GM11168 (cell line): ENCODE results near the gene TEKT3.

Source experiments
- in situ Hi-C: fragments of 300-500 bp; cut with MboI; formaldehyde crosslinking; loops from one replicate; pipeline ENCODE4 v1.12.0; 2022; ENCODE audit warnings: low sequenced_read_pairs; ENCODE audit not compliant: unreplicated experiment

The TEKT3 gene

GRCh38 chr17:15341385-15341849 lies at the start of gene TEKT3:
Gene TEKT3, minus strand, starts transcription at chr17:15341597. Its CDS starts 10,012 bp downstream, at chr17:15331585.
- in situ Hi-C loops = no loop called here

- in situ Hi-C loops = no loop called here
Observed at GRCh38 chr17:15388356-15389041, 47.1 kb upstream of the TEKT3 start.

GRCh38 chr17:15386083-15386482 lies 44.7 kb upstream of the TEKT3 start:
- in situ Hi-C loops = no loop called here

DNA sequence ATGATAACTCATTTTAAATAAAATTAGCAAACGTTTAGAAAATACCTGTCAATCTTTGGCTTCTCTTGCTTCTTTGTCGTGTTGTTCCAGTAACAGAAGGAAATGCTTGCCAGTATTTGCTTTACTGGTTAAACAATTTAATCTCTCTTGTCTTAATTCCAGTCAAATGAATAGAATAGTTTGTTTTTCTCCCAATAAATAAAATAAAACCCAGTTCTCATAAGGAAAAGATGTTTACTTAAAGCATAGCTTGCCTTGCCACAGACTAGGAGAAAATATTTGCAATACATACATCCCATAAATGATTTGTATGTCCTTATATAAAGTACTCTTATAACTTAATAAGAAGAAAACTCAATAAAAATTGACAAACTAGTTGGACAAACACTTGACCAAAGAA lies 43.9 kb upstream of the TEKT3 start:
- in situ Hi-C loops = no loop called here

DNA sequence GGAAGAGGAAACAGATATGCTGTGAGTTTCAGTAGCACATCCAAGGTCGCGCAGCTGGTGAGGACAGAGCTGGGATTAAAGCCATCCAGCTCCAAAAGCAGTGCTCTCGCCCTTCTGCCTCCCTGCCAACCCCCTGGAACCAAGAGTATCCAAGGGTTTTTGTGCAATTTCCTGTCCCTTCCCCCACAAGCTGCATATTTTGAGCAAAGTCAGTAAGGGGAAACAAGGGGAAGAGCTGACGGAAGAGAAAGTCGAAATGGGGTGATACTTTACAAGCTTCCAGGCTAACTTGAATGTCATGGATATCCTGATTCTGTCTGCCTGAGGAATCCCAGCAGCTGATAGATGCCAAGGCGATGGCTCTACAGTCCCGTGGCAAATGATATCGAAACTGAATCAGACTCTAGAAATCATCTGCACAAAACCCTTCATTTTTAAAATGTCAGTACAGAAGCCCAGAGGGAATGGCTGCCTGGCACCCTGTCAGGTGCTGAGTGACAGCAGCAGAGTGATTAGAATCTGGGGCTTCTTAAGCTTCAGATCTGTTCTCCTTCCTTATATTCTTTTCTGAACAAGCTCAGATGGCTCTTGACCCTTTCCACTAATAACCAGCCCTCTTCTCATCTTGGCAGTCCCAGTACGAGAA lies 42.9 kb upstream of the TEKT3 start:
- in situ Hi-C loops = no loop called here

DNA sequence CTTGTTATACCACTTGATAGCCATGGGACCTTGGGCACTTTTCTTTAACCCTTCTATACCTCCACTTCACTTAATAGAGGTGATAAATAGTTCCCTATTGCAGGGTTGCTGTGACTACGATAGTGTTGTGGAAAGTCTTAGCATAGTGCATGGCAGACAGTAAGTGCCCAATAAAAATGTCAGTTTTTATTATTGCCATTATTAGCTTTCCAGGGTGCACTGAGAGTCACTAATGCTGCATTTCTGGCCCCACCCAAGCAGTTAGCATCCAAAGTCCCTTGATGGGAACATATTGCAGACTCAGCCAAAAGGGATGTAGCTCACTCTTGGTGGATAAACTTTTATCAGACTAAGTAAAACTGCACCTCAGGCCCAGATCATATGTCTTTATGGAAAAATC lies 41.5 kb upstream of the TEKT3 start:
- in situ Hi-C loops = no loop called here

GRCh38 chr17:15381707-15382106 lies 40.3 kb upstream of the TEKT3 start:
- in situ Hi-C loops = no loop called here

DNA sequence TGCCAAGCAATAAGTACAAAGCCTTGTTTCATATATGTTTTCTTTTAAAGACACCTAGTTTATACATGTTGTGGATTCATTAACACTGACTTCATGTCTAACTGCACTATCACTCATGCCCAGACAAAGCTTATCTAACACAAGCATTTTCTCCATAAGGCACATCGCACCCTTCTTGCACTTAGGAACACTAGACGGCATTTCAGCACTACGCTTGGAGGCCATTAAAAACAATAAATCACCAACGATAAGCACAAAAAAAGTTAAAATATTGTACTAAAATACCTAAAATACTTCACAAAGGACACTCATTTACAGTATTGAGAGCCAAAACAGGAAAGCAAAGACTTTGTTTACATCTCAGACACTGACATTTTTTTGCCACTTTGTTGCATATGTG lies 39.0 kb upstream of the TEKT3 start:
- in situ Hi-C loops = no loop called here

- in situ Hi-C loops = no loop called here
Observed at GRCh38 chr17:15379659-15380058, 38.3 kb upstream of the TEKT3 start.

DNA sequence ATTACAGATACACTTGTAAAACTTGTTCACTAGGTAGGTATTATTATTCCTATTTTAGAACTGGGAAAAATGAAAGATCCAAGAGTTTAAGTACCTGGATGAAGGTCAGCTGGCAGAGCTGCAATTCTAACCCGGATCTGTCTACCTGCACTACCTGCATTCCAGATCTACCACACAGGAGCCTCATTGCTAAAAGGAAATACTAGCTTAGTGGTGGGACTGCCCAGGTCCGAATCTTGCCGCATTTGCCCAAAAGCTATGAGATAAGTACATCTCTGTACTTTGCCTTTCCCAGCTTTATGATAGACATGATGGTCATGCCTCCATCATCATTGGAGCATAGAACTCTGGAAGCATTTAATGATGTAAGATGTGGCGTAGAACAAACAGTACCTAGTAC lies 36.8 kb upstream of the TEKT3 start:
- in situ Hi-C loops = no loop called here

DNA sequence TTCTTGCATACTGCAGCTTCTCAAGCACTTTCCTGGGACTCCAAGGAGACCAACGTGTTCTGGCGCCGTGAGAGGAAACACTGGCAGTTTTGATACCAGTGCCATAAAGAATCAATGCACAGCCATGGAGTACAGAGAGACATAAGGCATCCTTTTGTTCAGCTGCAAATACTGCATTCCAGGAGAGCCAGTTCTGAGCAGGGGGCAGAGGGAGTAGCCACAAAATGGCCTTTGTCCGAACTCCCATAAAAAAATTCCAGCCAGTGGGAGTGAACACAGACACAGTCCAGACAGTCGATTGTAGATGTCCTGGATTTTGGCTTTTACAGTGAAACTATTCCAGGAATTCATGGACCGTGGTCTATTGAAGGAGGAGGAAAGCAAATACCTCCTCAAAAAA lies 36.2 kb upstream of the TEKT3 start:
- in situ Hi-C loops = no loop called here

GRCh38 chr17:15377200-15377599 lies 35.8 kb upstream of the TEKT3 start:
- in situ Hi-C loops = no loop called here

DNA sequence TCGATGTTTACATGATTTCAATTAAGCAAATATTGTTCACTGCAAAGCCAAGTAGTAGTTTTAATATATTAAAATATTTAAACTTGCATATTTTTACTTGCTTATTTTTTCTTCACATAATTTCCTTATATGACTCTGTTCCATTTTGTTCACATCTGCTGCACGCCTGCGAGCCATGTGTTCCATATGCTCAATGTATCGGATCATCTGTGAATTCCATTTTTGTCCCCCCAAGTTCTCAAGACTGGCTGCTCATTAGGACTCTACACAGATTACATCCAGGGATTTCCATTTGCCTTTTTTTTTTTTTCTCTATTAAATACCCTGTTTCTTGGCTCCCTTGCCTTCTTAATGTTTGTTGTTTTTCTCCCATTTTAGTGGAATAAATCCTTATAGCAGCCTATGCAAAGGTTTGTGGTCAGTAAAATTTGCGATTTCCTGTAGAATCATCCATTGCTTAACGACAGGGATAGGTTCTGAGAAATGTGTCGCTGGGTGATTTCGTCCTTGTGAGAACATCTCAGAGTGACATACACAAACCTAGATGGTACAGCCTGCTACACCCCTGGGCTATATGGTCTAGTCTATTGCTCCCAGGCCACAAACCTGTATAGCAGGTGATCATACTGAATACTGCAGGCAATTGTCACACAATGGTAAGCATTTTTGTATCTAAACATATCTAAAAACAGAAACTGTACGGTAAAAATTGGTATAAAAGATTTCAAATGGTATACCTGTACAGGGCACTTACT lies 30.2 kb upstream of the TEKT3 start:
- in situ Hi-C loops = no loop called here

- in situ Hi-C loops = no loop called here
Observed at GRCh38 chr17:15368600-15368999, 27.2 kb upstream of the TEKT3 start.

DNA sequence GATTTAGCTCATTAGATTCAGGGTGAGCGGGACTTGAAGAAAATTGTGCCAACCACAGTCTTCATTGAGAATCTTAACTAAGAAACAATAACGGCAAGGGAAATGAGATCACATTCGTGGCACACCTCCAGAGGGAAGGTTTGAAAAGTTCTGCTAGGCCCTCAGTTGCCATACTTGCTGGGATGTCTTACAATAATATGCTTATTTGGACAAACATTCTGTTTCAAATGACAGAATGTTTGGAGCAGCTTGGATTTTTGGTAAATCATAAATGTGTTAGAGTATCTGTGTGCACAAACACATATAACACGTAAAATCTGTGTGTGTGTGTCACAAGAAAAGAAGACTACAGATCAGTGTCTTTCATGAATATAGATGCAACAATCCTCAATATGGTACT lies 24.6 kb upstream of the TEKT3 start:
- in situ Hi-C loops = no loop called here

GRCh38 chr17:15364615-15365014 lies 23.2 kb upstream of the TEKT3 start:
- in situ Hi-C loops = no loop called here

DNA sequence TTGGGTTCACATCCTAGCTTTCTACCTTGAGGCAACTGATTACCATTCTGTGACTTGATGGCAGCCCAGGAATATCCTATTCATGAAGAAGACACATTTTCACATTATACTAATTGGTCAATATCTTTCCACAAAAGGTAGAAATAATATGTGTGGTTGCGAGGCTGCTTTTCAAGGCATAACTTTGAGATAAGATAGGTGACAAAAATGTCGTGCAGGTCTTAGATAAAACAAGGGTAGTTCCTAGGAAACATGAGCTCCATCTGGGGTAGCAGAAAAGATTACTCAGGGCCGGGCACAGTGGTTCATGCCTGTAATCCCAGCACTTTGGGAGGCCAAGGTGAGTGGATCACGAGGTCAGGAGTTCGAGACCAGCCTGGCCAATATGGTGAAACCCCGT lies 22.3 kb upstream of the TEKT3 start:
- in situ Hi-C loops = no loop called here

- in situ Hi-C loops = no loop called here
Observed at GRCh38 chr17:15361592-15361991, 20.2 kb upstream of the TEKT3 start.

- in situ Hi-C loops = no loop called here
Observed at GRCh38 chr17:15361151-15361550, 19.8 kb upstream of the TEKT3 start.

DNA sequence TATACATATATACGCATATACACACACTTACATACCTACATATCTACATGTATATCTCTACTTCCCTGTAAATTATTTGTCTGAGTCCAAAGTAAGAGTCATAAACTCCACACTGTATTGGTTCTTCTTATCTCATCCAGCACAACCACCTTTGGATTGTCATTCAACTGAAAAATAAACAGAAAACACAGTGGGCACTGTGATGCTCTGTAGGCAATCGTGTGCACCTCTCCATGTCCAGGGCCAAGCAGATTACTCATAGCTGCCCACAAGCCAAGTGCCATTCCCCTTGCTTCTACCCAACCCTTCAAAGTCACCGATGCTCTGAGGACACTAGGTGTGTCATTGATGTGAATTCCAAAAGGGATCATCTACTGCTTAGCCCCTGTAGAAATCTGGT lies 12.9 kb upstream of the TEKT3 start:
- in situ Hi-C loops = no loop called here

DNA sequence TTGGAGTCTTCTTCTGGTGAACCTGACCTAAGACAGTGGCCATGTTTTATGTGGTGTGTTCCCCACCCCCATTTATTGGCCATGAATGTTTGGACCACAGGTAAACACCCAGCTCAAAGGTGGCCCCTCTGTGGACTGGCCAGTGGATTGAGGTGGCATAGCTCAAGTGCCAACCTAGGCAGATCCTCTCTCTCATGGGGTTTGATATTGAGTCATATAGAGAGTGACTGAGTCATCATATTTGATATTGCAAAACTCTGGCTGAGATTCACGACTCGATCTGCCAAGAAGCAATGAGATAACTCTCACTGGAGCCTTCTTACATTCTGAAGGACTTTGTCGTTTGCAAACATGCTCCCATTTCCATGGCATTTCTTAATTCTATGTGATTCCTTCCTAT lies 10.5 kb upstream of the TEKT3 start:
- in situ Hi-C loops = no loop called here
